Measurements from ENCODE around the gene RDX. TPM values are rescaled to one million over a fixed set of nuclear protein-coding genes. Genes with fewer than 3 reads are reported as not detected.

RDX gene
- total RNA-seq, 4 donors from 2014 or later = 26.5 to 42.3 (median 32.6) TPM

DNA sequence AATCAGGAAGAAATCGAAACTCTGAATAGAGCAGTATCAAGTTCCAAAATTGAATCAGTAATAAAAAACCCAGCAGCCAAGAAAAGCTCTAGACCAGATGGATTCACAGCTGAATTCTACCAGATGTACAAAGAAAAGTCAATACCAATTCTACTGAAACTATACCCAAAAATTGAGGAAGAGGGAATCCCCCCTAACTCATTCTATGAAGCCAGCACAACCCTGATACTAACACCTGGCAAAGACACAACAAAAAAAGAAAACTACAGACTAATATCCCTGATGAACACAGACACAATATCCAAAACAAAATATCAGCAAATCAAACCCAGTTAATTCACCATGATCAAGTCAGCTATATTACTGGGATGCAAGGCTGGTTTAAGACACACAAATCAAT lies 105.5 kb downstream of the RDX start:
- WGBS, 2 donors = 58 to 75% methylated on average over 1 of the region's 1 CpG
- H3K4me3 ChIP-seq (ENCODE audit: low read depth, poor library complexity, severe bottlenecking) = no peak overlapping the region
- TF ChIP-seq, protein P1, sequence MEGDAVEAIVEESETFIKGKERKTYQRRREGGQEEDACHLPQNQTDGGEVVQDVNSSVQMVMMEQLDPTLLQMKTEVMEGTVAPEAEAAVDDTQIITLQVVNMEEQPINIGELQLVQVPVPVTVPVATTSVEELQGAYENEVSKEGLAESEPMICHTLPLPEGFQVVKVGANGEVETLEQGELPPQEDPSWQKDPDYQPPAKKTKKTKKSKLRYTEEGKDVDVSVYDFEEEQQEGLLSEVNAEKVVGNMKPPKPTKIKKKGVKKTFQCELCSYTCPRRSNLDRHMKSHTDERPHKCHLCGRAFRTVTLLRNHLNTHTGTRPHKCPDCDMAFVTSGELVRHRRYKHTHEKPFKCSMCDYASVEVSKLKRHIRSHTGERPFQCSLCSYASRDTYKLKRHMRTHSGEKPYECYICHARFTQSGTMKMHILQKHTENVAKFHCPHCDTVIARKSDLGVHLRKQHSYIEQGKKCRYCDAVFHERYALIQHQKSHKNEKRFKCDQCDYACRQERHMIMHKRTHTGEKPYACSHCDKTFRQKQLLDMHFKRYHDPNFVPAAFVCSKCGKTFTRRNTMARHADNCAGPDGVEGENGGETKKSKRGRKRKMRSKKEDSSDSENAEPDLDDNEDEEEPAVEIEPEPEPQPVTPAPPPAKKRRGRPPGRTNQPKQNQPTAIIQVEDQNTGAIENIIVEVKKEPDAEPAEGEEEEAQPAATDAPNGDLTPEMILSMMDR (IDR thresholded peaks at IDR 0.05) = no peak
- TF ChIP-seq POLR2A (IDR thresholded peaks at IDR 0.05) = no peak
- intact Hi-C loops (cut with DNase I; ENCODE audit: low total_unique reads) = no loop called here
- no peak for DNase-seq (ENCODE audit: low spot score in 2 of 2)

GRCh38 chr11:110187731-110188130 lies 108.7 kb downstream of the RDX start:
- H3K4me3 ChIP-seq (ENCODE audit: low read depth, poor library complexity, severe bottlenecking) = no peak overlapping the region
- intact Hi-C loops (cut with DNase I; ENCODE audit: low total_unique reads) = loop anchor here (5.0 kb wide), 1 partner anchor 225 kb away; no protein-coding TSS in a partner anchor
- no peak for DNase-seq (ENCODE audit: low spot score in 2 of 2)
- 96% methylated on average over 6 of the region's 6 CpGs for WGBS, 2 donors
- TF ChIP-seq, protein P1 (IDR thresholded peaks at IDR 0.05) = no peak
- no peak for TF ChIP-seq POLR2A (IDR thresholded peaks at IDR 0.05)

GRCh38 chr11:110186867-110187266 lies 109.5 kb downstream of the RDX start:
- intact Hi-C loops (cut with DNase I; ENCODE audit: low total_unique reads) = loop anchor here (5.0 kb wide), 1 partner anchor 225 kb away; no protein-coding TSS in a partner anchor
- TF ChIP-seq POLR2A (IDR thresholded peaks at IDR 0.05) = no peak
- TF ChIP-seq, protein P1 (IDR thresholded peaks at IDR 0.05) = no peak
- WGBS, 2 donors = 86 to 97% methylated on average over 4 of the region's 4 CpGs
- DNase-seq (ENCODE audit: low spot score in 2 of 2) = no peak
- H3K4me3 ChIP-seq (ENCODE audit: low read depth, poor library complexity, severe bottlenecking) = no peak overlapping the region

GRCh38 chr11:110186456-110186855 lies 110.0 kb downstream of the RDX start:
- TF ChIP-seq POLR2A (IDR thresholded peaks at IDR 0.05) = no peak
- TF ChIP-seq, protein P1 (IDR thresholded peaks at IDR 0.05) = no peak
- H3K4me3 ChIP-seq (ENCODE audit: low read depth, poor library complexity, severe bottlenecking) = no peak overlapping the region
- intact Hi-C loops (cut with DNase I; ENCODE audit: low total_unique reads) = loop anchor here (5.0 kb wide), 1 partner anchor 224 kb away; no protein-coding TSS in a partner anchor
- 97 to 99% methylated on average over 5 of the region's 5 CpGs for WGBS, 2 donors
- DNase-seq (ENCODE audit: low spot score in 2 of 2) = no peak

GRCh38 chr11:110185599-110185998 lies 110.8 kb downstream of the RDX start:
- TF ChIP-seq POLR2A (IDR thresholded peaks at IDR 0.05) = no peak
- TF ChIP-seq, protein P1 (IDR thresholded peaks at IDR 0.05) = no peak

GRCh38 chr11:110185121-110185591 lies 111.3 kb downstream of the RDX start:
- 77 to 88% methylated on average over 3 of the region's 3 CpGs for WGBS, 2 donors
- intact Hi-C loops (cut with DNase I; ENCODE audit: low total_unique reads) = loop anchor here (5.0 kb wide), 1 partner anchor 223 kb away; no protein-coding TSS in a partner anchor
- no peak overlapping the region for H3K4me3 ChIP-seq (ENCODE audit: low read depth, poor library complexity, severe bottlenecking)
- no peak for DNase-seq (ENCODE audit: low spot score in 2 of 2)
- TF ChIP-seq POLR2A (IDR thresholded peaks at IDR 0.05) = no peak

More at GRCh38 chr11:110185599-110185998, 110.8 kb downstream of the RDX start:
- 86 to 87% methylated on average over 7 of the region's 7 CpGs for WGBS, 2 donors
- DNase-seq (ENCODE audit: low spot score in 2 of 2) = no peak
- H3K4me3 ChIP-seq (ENCODE audit: low read depth, poor library complexity, severe bottlenecking) = no peak overlapping the region
- intact Hi-C loops (cut with DNase I; ENCODE audit: low total_unique reads) = loop anchor here (5.0 kb wide), 1 partner anchor 223 kb away; no protein-coding TSS in a partner anchor

Measured in lower leg skin (tissue), 4 donors.